ENCODE measurements around the gene YEATS2.

GRCh38 chr3:183819831-183820230 is 122.2 kb downstream of the YEATS2 start:
- no peak for TF ChIP-seq ZNF488 (tag by site-specific recombination; IDR thresholded peaks at IDR 0.05)
- TF ChIP-seq ELK4 (IDR thresholded peaks at IDR 0.05; ENCODE audit: borderline replicate concordance, low read depth, low read length): no peak
- TF ChIP-seq CTCF (tag by site-specific recombination; IDR thresholded peaks at IDR 0.05): no peak
- TF ChIP-seq ZNF626 (tag by site-specific recombination; IDR thresholded peaks at IDR 0.05): no peak
- TF ChIP-seq ZNF514 (tag by site-specific recombination; IDR thresholded peaks at IDR 0.05): no peak
- TF ChIP-seq ZNF362 (tag by site-specific recombination; IDR thresholded peaks at IDR 0.05): no peak
- TF ChIP-seq KLF16 (tag by site-specific recombination; IDR thresholded peaks at IDR 0.05): no peak
- TF ChIP-seq ZNF560 (tag by site-specific recombination; IDR thresholded peaks at IDR 0.05; ENCODE audit: borderline replicate concordance): no peak
- no peak for TF ChIP-seq ZNF292 (tag by site-specific recombination; IDR thresholded peaks at IDR 0.05; ENCODE audit: borderline replicate concordance, low read depth)
- TF ChIP-seq ZFP3 (tag by site-specific recombination; IDR thresholded peaks at IDR 0.05; ENCODE audit: low read depth): no peak
- TF ChIP-seq ZNF174 (tag by site-specific recombination; IDR thresholded peaks at IDR 0.05): no peak
- no peak for TF ChIP-seq ZBTB6 (tag by site-specific recombination; IDR thresholded peaks at IDR 0.05)
